GM12878 (cell line): Measurements from ENCODE around the gene GGNBP2. TPM values are rescaled to one million over a fixed set of nuclear protein-coding genes. Genes with fewer than 3 reads are reported as not detected.

Experiments
- ATAC-seq: fragments of 200-7000 bp; cut with Tn5 transposase; 3 replicates; pipeline ENCODE4 v1.9.1; 2020; ENCODE audit warnings: mild to moderate bottlenecking, moderate library complexity
- BruUV-seq: library from RNA; stranded (reverse); fragments of 400-500 nt; replicated peaks from 2 replicates; lab custom pipeline; 2021; lab: Mats Ljungman, UMichigan
- CTCF ChIA-PET: fragments of 300-600 bp; sonication (Branson Sonifier 250); formaldehyde crosslinking; extraction: SDS; loops from one replicate; lab custom pipeline; 2021; ENCODE audit warnings: inconsistent platforms; lab: Yijun Ruan, JAX
- POLR2A ChIA-PET: fragments of 350-600 bp; formaldehyde crosslinking; extraction: SDS; loops from one replicate; lab custom pipeline; 2021; ENCODE audit warnings: inconsistent platforms; lab: Charles Lee
- RAD21 ChIA-PET: fragments of 300-600 bp; sonication (Branson Sonifier 250); formaldehyde crosslinking; loops from one replicate; lab custom pipeline; 2023; ENCODE audit warnings: antibody characterized with exemption; ENCODE audit not compliant: unreplicated experiment; lab: Charles Lee
- SMC1A ChIA-PET: fragments of 300-600 bp; sonication (Branson Sonifier 250); formaldehyde crosslinking; loops from one replicate; lab custom pipeline; 2023; ENCODE audit not compliant: unreplicated experiment, uncharacterized antibody; lab: Charles Lee
- DNase-seq: peaks from one replicate; pipeline ENCODE4 v3.0.0-alpha.2; 2011; ENCODE audit warnings: low read depth, low spot score
- FAIRE-seq: peaks from 3 replicates; lab custom pipeline; 2011; peaks lifted over from hg19 to GRCh38; lab: Jason Lieb, UNC
- H2AFZ ChIP-seq: 2 replicates; pipeline ENCODE4 v1.6.0; 2011; ENCODE audit warnings: low read depth, low read length, control low read depth; ENCODE audit not compliant: control insufficient read depth
- H3K27ac ChIP-seq: 2 replicates; pipeline ENCODE4 v1.5.1; 2011; ENCODE audit warnings: control low read depth; ENCODE audit not compliant: control insufficient read depth, insufficient read depth
- H3K27me3 ChIP-seq, 2 experiments: replicated peaks in 1 of 2; 2 replicates each; pipeline versions ENCODE4 v1.6.0 to v1.6.1; 2011; ENCODE audit warnings: low read length in 1 of 2; ENCODE audit not compliant: control insufficient read depth in 2 of 2, insufficient read depth in 2 of 2
- H3K36me3 ChIP-seq, 2 experiments: 2 replicates each; pipeline ENCODE4 v1.5.1; 2011; ENCODE audit warnings: low read length in 1 of 2; ENCODE audit not compliant: control insufficient read depth in 2 of 2, insufficient read depth in 2 of 2
- H3K4me1 ChIP-seq: 2 replicates; pipeline ENCODE4 v1.6.1; 2011; ENCODE audit warnings: mild to moderate bottlenecking, low read length, moderate library complexity, mixed read lengths; ENCODE audit not compliant: control insufficient read depth, insufficient read depth
- H3K4me2 ChIP-seq: 2 replicates; pipeline ENCODE4 v1.6.0; 2011; ENCODE audit warnings: control low read depth; ENCODE audit not compliant: control insufficient read depth, insufficient read depth
- H3K4me3 ChIP-seq: fragments of 200-600 bp; sonication (generic); 2 replicates; pipeline ENCODE4 v1.5.1; 2016
- H3K79me2 ChIP-seq: 2 replicates; pipeline ENCODE4 v1.6.0; 2011; ENCODE audit warnings: low read length; ENCODE audit not compliant: control insufficient read depth, insufficient read depth
- H3K9ac ChIP-seq: 2 replicates; pipeline ENCODE4 v1.8.0; 2011; ENCODE audit warnings: low read length, control low read depth, mixed read lengths; ENCODE audit not compliant: control insufficient read depth, insufficient read depth
- H3K9me3 ChIP-seq: replicated peaks from 3 replicates; pipeline ENCODE4 v1.5.1; 2011; ENCODE audit warnings: mild to moderate bottlenecking, low read length; ENCODE audit not compliant: control insufficient read depth, insufficient read depth
- H4K20me1 ChIP-seq: 2 replicates; pipeline ENCODE4 v1.6.0; 2011; ENCODE audit not compliant: control insufficient read depth, insufficient read depth
- BCL11A ChIP-seq: IDR thresholded peaks from 2 replicates; pipeline ENCODE4 v1.6.1; 2011; ENCODE audit warnings: low read depth, low read length
- CREB1 ChIP-seq: IDR thresholded peaks from 2 replicates; pipeline ENCODE4 v1.6.1; 2012; ENCODE audit warnings: low read depth, mild to moderate bottlenecking, inconsistent platforms
- DPF2 ChIP-seq: fragments of 450-650 bp; IDR thresholded peaks from 2 replicates; pipeline ENCODE4 v1.6.1; 2017; ENCODE audit warnings: mild to moderate bottlenecking
- FOXK2 ChIP-seq: fragments of 450-650 bp; IDR thresholded peaks from 2 replicates; pipeline ENCODE4 v1.6.1; 2017; ENCODE audit warnings: mild to moderate bottlenecking, moderate library complexity
- HSF1 ChIP-seq: fragments of 150-350 bp; IDR thresholded peaks from 2 replicates; pipeline ENCODE4 v1.6.1; 2014; ENCODE audit warnings: mild to moderate bottlenecking, low read depth, low read length
- JUNB ChIP-seq: IDR thresholded peaks from 2 replicates; pipeline ENCODE4 v1.6.1; 2016; ENCODE audit warnings: antibody characterized with exemption, mild to moderate bottlenecking
- MXI1 ChIP-seq: fragments of 150-350 bp; IDR thresholded peaks from 2 replicates; pipeline ENCODE4 v1.6.1; 2011; ENCODE audit warnings: low read depth, mild to moderate bottlenecking, inconsistent platforms, low read length, improper control_type of control experiment
- MYC ChIP-seq: IDR thresholded peaks from 2 replicates; pipeline ENCODE4 v1.6.1; 2011; ENCODE audit warnings: mild to moderate bottlenecking, low read length, moderate library complexity, inconsistent platforms; ENCODE audit not compliant: insufficient read depth, insufficient replicate concordance, insufficient read length, severe bottlenecking
- NR2C1 ChIP-seq: fragments of 450-650 bp; IDR thresholded peaks from 2 replicates; pipeline ENCODE4 v1.6.1; 2017; ENCODE audit warnings: antibody characterized with exemption, mild to moderate bottlenecking, moderate library complexity
- PAX5 ChIP-seq: IDR thresholded peaks from 2 replicates; pipeline ENCODE4 v1.6.1; 2011; ENCODE audit warnings: low read depth, low read length, borderline replicate concordance
- POLR2A ChIP-seq: IDR thresholded peaks from 2 replicates; pipeline ENCODE4 v1.6.1; 2011; ENCODE audit warnings: low read depth, mild to moderate bottlenecking, low read length
- RAD21 ChIP-seq: IDR thresholded peaks from 2 replicates; pipeline ENCODE4 v1.6.1; 2011; ENCODE audit warnings: mild to moderate bottlenecking, low read depth, low read length, moderate library complexity; ENCODE audit not compliant: insufficient read depth
- RFX5 ChIP-seq: IDR thresholded peaks from 2 replicates; pipeline ENCODE4 v1.6.1; 2011; ENCODE audit warnings: low read depth, low read length, improper control_type of control experiment
- ZNF274 ChIP-seq: IDR thresholded peaks from one replicate; pipeline ENCODE4 v1.8.0; 2011; ENCODE audit not compliant: insufficient read length, insufficient read depth
- WGBS: methylation state at CpG from one replicate; pipeline ENCODE4 v1.1.6; 2016; ENCODE audit warnings: low lambda C conversion rate; ENCODE audit not compliant: insufficient replicate concordance, insufficient coverage; ENCODE audit errors: missing lambda C conversion rate; 5-methylcytosine and 5-hydroxymethylcytosine counted together
- in situ Hi-C: fragments of 300-500 bp; cut with MboI; formaldehyde crosslinking; loops from 9 replicates; pipeline ENCODE4 v1.14.3; 2018; ENCODE audit warnings: mixed read lengths
- intact Hi-C: fragments of 100-400 bp; cut with micrococcal nuclease; formaldehyde crosslinking; loops from one replicate; pipeline ENCODE4 v1.14.2; 2022; ENCODE audit not compliant: unreplicated experiment
- polyA plus RNA-seq, 11 experiments: library from polyadenylated mRNA; depleted of rRNA in 4 of 11; unstranded in 6 of 11; stranded (reverse) in 5 of 11; fragments of >200 nt; fragmentation: Nextera tagmentation in 4 of 11; fragmentation: Illumina TruSeq in 1 of 11; extraction: Ambion mirVana in 4 of 11; extraction: Trizol in 1 of 11; gene quantifications; 1 replicate in 1 of 11; 2 replicates in 10 of 11; pipeline versions ENCODE4 v1.2.1 to v1.2.3, GENCODE V29; 2011 to 2016; ENCODE audit warnings: inconsistent platforms in 2 of 11, missing spikeins in 2 of 11, low read depth in 1 of 11
- total RNA-seq, 4 experiments: library from RNA; depleted of rRNA in 3 of 4; stranded (reverse); fragments of >200 nt in 3 of 4; fragmentation: Illumina TruSeq in 1 of 4; extraction: Trizol in 1 of 4; gene quantifications; 2 replicates each; pipeline versions ENCODE4 v1.2.1 to v1.2.3, GENCODE V29; 2013 to 2021
- TF ChIP-seq, protein P1 (sequence below): IDR thresholded peaks from 2 replicates; pipeline ENCODE4 v1.6.1; 2012; ENCODE audit warnings: low read depth, low read length, improper control_type of control experiment
- TF ChIP-seq, protein P2 (sequence below): fragments of 450-650 bp; IDR thresholded peaks from 2 replicates; pipeline ENCODE4 v1.6.1; 2017; ENCODE audit warnings: borderline replicate concordance

Gene GGNBP2
- total and polyA plus RNA-seq, 10 of the 15 experiments (the other 5 are each of a cell fraction or from before 2014, with no cell fraction given): 36.3 to 82.0 (median 50.0) TPM

GRCh38 chr17:36613155-36613554 lies 68.4 kb downstream of the GGNBP2 start:
- H3K27me3 ChIP-seq: no peaks in the 10 kb centered on the region
- H3K9ac ChIP-seq: no peak overlapping the region
- BruUV-seq: no TSS peak
- no peak for TF ChIP-seq CREB1
- TF ChIP-seq, protein P1, sequence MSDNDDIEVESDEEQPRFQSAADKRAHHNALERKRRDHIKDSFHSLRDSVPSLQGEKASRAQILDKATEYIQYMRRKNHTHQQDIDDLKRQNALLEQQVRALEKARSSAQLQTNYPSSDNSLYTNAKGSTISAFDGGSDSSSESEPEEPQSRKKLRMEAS: no peak
- no peak for TF ChIP-seq RAD21
- TF ChIP-seq ZNF274: no peak
- no peak for TF ChIP-seq RFX5
- TF ChIP-seq JUNB: no peak
- no peak for TF ChIP-seq PAX5
- no peak for TF ChIP-seq DPF2
- no peak for FAIRE-seq
- CTCF ChIA-PET: interaction anchor here (0.6 to 2.8 kb wide), 2 partner anchors 11 to 759 kb away, joined by 3 to 14 read pairs; partner anchors contain the start of gene MRM1
- in situ Hi-C loops (loop anchor here (25.0 kb wide), 2 partner anchors 449 to 624 kb away; no protein-coding TSS in a partner anchor), intact Hi-C loops (no loop called here)
- H3K4me2 ChIP-seq: no peak overlapping the region
- H2AFZ ChIP-seq: no peak overlapping the region
- 77% methylated on average over 4 of the region's 4 CpGs for WGBS
- no peaks in the 10 kb centered on the region for H3K36me3 ChIP-seq
- DNase-seq: no peak
- RAD21 ChIA-PET: no interaction called here
- no peak for ATAC-seq
- no peaks in the 10 kb centered on the region for H3K4me1 ChIP-seq
- no peaks in the 10 kb centered on the region for H3K79me2 ChIP-seq
- POLR2A ChIA-PET: no interaction called here
- H4K20me1 ChIP-seq: no peaks in the 10 kb centered on the region
- no peaks in the 10 kb centered on the region for H3K9me3 ChIP-seq
- no peak overlapping the region for H3K27ac ChIP-seq
- SMC1A ChIA-PET: no interaction called here
- H3K4me3 ChIP-seq: no peak overlapping the region

DNA sequence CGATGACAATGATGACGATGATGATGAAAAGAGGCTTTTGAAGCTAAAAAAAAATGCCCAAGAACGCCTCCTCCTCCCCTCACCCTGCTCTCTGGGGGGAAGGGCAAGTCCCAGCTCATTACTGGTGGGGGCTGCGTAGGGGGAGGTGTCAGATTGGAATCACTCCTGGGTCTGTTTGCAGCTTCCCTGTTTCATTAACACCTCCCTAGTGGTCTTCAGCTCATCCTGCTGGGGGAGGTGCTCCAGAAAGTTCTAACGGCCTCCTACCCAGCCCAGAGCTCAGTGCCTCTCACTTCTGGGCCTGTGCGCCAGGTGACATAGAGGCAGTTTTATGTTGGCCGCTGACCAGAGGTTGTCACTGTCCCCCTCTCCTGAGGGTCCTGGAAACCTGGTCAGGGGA lies 69.4 kb downstream of the GGNBP2 start:
- intact Hi-C loops: no loop called here
- in situ Hi-C loops: loop anchor here (25.0 kb wide), 2 partner anchors 448 to 623 kb away; no protein-coding TSS in a partner anchor
- ChIA-PET POLR2A (no interaction called here), SMC1A (interaction anchor here (1.1 kb wide), 1 partner anchor 10 kb away, joined by 7 read pairs; no protein-coding TSS in a partner anchor), RAD21 (interaction anchor here (1.6 kb wide), 1 partner anchor 11 kb away, joined by 5 read pairs; no protein-coding TSS in a partner anchor), CTCF (interaction anchor here (2.6 to 3.4 kb wide), 2 partner anchors 11 to 14 kb away, joined by 6 to 15 read pairs; no protein-coding TSS in a partner anchor)
- H3K4me2 ChIP-seq: no peak overlapping the region
- DNase-seq (no peak), ATAC-seq (no peak), FAIRE-seq (no peak)
- no peak for TF ChIP-seq FOXK2
- TF ChIP-seq POLR2A: no peak
- TF ChIP-seq NR2C1: no peak
- no peak for TF ChIP-seq MXI1
- TF ChIP-seq BCL11A: no peak
- no peak for TF ChIP-seq MYC
- TF ChIP-seq, protein P2, sequence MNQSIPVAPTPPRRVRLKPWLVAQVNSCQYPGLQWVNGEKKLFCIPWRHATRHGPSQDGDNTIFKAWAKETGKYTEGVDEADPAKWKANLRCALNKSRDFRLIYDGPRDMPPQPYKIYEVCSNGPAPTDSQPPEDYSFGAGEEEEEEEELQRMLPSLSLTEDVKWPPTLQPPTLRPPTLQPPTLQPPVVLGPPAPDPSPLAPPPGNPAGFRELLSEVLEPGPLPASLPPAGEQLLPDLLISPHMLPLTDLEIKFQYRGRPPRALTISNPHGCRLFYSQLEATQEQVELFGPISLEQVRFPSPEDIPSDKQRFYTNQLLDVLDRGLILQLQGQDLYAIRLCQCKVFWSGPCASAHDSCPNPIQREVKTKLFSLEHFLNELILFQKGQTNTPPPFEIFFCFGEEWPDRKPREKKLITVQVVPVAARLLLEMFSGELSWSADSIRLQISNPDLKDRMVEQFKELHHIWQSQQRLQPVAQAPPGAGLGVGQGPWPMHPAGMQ: no peak
- no peak for TF ChIP-seq HSF1
- no peaks in the 10 kb centered on the region for H3K27me3 ChIP-seq
- WGBS: 71% methylated on average over 7 of the region's 7 CpGs
- no peaks in the 10 kb centered on the region for H3K9me3 ChIP-seq
- no peaks in the 10 kb centered on the region for H3K4me1 ChIP-seq
- no peak overlapping the region for H2AFZ ChIP-seq
- BruUV-seq: no TSS peak
- no peaks in the 10 kb centered on the region for H3K79me2 ChIP-seq
- H3K27ac ChIP-seq: no peak overlapping the region
- H3K9ac ChIP-seq: no peak overlapping the region
- H4K20me1 ChIP-seq: no peaks in the 10 kb centered on the region
- H3K4me3 ChIP-seq: no peak overlapping the region
- no peaks in the 10 kb centered on the region for H3K36me3 ChIP-seq
